Effector memory CD8-positive, alpha-beta T cell (primary cell): Measurements from ENCODE around the gene SNAP47.
A peak's percentile ranks its signal among the peaks of the same experiment; 100 is the strongest.

Experiments used
- ATAC-seq: fragments of 150-1000 bp; cut with Tn5 transposase; replicated peaks from 2 replicates; pipeline ENCODE4 v1.10.0; 2021; ENCODE audit warnings: mild to moderate bottlenecking, moderate library complexity
- DNase-seq, 3 experiments: peaks; one replicate each; pipeline ENCODE4 v3.0.0; 2021
- H3K27ac Mint-ChIP-seq, 2 donors: one replicate each; pipeline ENCODE4 v1.8.0; 2022; ENCODE audit warnings: mild to moderate bottlenecking in 2 of 2, mixed read lengths in 2 of 2, moderate library complexity in 2 of 2
- H3K27me3 Mint-ChIP-seq, 2 donors: one replicate each; pipeline ENCODE4 v1.8.0; 2022; ENCODE audit warnings: mixed read lengths in 2 of 2
- H3K36me3 Mint-ChIP-seq: one replicate; pipeline ENCODE4 v1.8.0; 2022; ENCODE audit warnings: mild to moderate bottlenecking, moderate library complexity, mixed read lengths; ENCODE audit not compliant: insufficient read depth
- H3K4me1 Mint-ChIP-seq, 2 donors: one replicate each; pipeline ENCODE4 v1.8.0; 2022; ENCODE audit warnings: low read depth in 2 of 2, mixed read lengths in 2 of 2
- H3K4me3 Mint-ChIP-seq, 2 donors: one replicate each; pipeline ENCODE4 v1.8.0; 2022; ENCODE audit warnings: mild to moderate bottlenecking in 2 of 2, mixed read lengths in 2 of 2, moderate library complexity in 2 of 2
- H3K9me3 Mint-ChIP-seq, 2 donors: one replicate each; pipeline ENCODE4 v1.8.0; 2022; ENCODE audit warnings: mixed read lengths in 2 of 2

SNAP47 gene

GRCh38 chr1:227735539-227736285 lies 477 bp downstream of the SNAP47 start:
- Mint-ChIP-seq H3K9me3 (no peaks in the 10 kb centered on the region), H3K4me3 (peak overlapping the region; percentile 93 to 96), H3K27me3 (no peaks in the 10 kb centered on the region), H3K36me3 (peaks cover 31% of the 10 kb centered on the region), H3K27ac (peak overlapping the region; percentile 96 to 97), H3K4me1 (peaks cover 41 to 57% of the 10 kb centered on the region in 2 donors)
- no peak for ATAC-seq
- no peak for DNase-seq

GRCh38 chr1:227736814-227737432 lies 1.7 kb downstream of the SNAP47 start:
- Mint-ChIP-seq H3K4me3 (peak overlapping the region; percentile 93 to 96), H3K27me3 (no peaks in the 10 kb centered on the region), H3K27ac (peak overlapping the region; percentile 67 to 96), H3K4me1 (peaks cover 49 to 66% of the 10 kb centered on the region in 2 donors), H3K9me3 (no peaks in the 10 kb centered on the region), H3K36me3 (peaks cover 31% of the 10 kb centered on the region)
- DNase-seq: no peak
- ATAC-seq: no peak

- H3K9me3 Mint-ChIP-seq: no peaks in the 10 kb centered on the region
- peak overlapping the region in 1 of 2 donors; percentile 60 for H3K4me3 Mint-ChIP-seq
- DNase-seq: no peak
- H3K27ac Mint-ChIP-seq: peak overlapping the region in 1 of 2 donors; percentile 77
- H3K36me3 Mint-ChIP-seq: peaks cover 19% of the 10 kb centered on the region
- H3K27me3 Mint-ChIP-seq: no peaks in the 10 kb centered on the region
- no peak for ATAC-seq
- H3K4me1 Mint-ChIP-seq: peaks cover 53 to 64% of the 10 kb centered on the region in 2 donors
These were observed 3.6 kb downstream of the SNAP47 start for GRCh38 chr1:227738820-227739219.

- Mint-ChIP-seq H3K27me3 (no peaks in the 10 kb centered on the region), H3K9me3 (no peaks in the 10 kb centered on the region), H3K36me3 (peaks cover 14% of the 10 kb centered on the region), H3K4me1 (peaks cover 52 to 57% of the 10 kb centered on the region in 2 donors), H3K4me3 (peak overlapping the region; percentile 60 to 62), H3K27ac (peak overlapping the region; percentile 33 to 77)
- DNase-seq (no peak), ATAC-seq (no peak)
These were observed 4.4 kb downstream of the SNAP47 start for GRCh38 chr1:227739636-227740035.

- no peak for DNase-seq
- Mint-ChIP-seq H3K9me3 (no peaks in the 10 kb centered on the region), H3K36me3 (peaks cover 9% of the 10 kb centered on the region), H3K4me1 (peaks cover 53 to 57% of the 10 kb centered on the region in 2 donors), H3K4me3 (peak overlapping the region; percentile 60 to 62), H3K27me3 (no peaks in the 10 kb centered on the region), H3K27ac (peak overlapping the region in 1 of 2 donors; percentile 77)
- ATAC-seq: no peak
These were observed 5.2 kb downstream of the SNAP47 start for GRCh38 chr1:227740401-227740960.

- Mint-ChIP-seq H3K27ac (peak overlapping the region in 1 of 2 donors; percentile 77), H3K4me3 (no peak overlapping the region), H3K9me3 (no peaks in the 10 kb centered on the region), H3K4me1 (peaks cover 49 to 50% of the 10 kb centered on the region in 2 donors), H3K27me3 (no peaks in the 10 kb centered on the region), H3K36me3 (peaks cover under 1% of the 10 kb centered on the region)
- DNase-seq (no peak), ATAC-seq (no peak)
These were observed 6.1 kb downstream of the SNAP47 start for GRCh38 chr1:227741166-227741870.

GRCh38 chr1:227742738-227743715 lies 7.8 kb downstream of the SNAP47 start:
- Mint-ChIP-seq H3K4me3 (no peak overlapping the region), H3K4me1 (peaks cover 39 to 45% of the 10 kb centered on the region in 2 donors), H3K36me3 (no peaks in the 10 kb centered on the region), H3K9me3 (no peaks in the 10 kb centered on the region), H3K27ac (peak overlapping the region in 1 of 2 donors; percentile 75), H3K27me3 (no peaks in the 10 kb centered on the region)
- no peak for ATAC-seq
- DNase-seq: no peak

- DNase-seq (no peak), ATAC-seq (no peak)
- H3K27ac Mint-ChIP-seq: no peak overlapping the region
- H3K27me3 Mint-ChIP-seq: no peaks in the 10 kb centered on the region
- no peak overlapping the region for H3K4me3 Mint-ChIP-seq
- H3K4me1 Mint-ChIP-seq: peaks cover 36 to 54% of the 10 kb centered on the region in 2 donors
- H3K9me3 Mint-ChIP-seq: no peaks in the 10 kb centered on the region
- peaks cover 10% of the 10 kb centered on the region for H3K36me3 Mint-ChIP-seq
These were observed 9.4 kb downstream of the SNAP47 start for GRCh38 chr1:227744668-227745067.

GRCh38 chr1:227745568-227746265 lies 10.5 kb downstream of the SNAP47 start:
- DNase-seq (no peak), ATAC-seq (no peak)
- H3K36me3 Mint-ChIP-seq: peaks cover 10% of the 10 kb centered on the region
- H3K9me3 Mint-ChIP-seq: no peaks in the 10 kb centered on the region
- H3K27ac Mint-ChIP-seq: no peak overlapping the region
- H3K27me3 Mint-ChIP-seq: no peaks in the 10 kb centered on the region
- H3K4me3 Mint-ChIP-seq: no peak overlapping the region
- H3K4me1 Mint-ChIP-seq: peaks cover 26 to 43% of the 10 kb centered on the region in 2 donors

GRCh38 chr1:227746676-227747075 lies 11.4 kb downstream of the SNAP47 start:
- no peak for ATAC-seq
- peaks cover 18 to 37% of the 10 kb centered on the region in 2 donors for H3K4me1 Mint-ChIP-seq
- DNase-seq: no peak
- peak overlapping the region in 1 of 2 donors; percentile 69 for H3K27ac Mint-ChIP-seq
- no peak overlapping the region for H3K4me3 Mint-ChIP-seq
- no peaks in the 10 kb centered on the region for H3K9me3 Mint-ChIP-seq
- peaks cover 17% of the 10 kb centered on the region for H3K36me3 Mint-ChIP-seq
- no peaks in the 10 kb centered on the region for H3K27me3 Mint-ChIP-seq

- Mint-ChIP-seq H3K9me3 (no peaks in the 10 kb centered on the region), H3K27ac (no peak overlapping the region), H3K4me3 (no peak overlapping the region), H3K27me3 (no peaks in the 10 kb centered on the region), H3K36me3 (peaks cover 20% of the 10 kb centered on the region), H3K4me1 (peaks cover 18 to 38% of the 10 kb centered on the region in 2 donors)
- DNase-seq: no peak
- no peak for ATAC-seq
These were observed 12.1 kb downstream of the SNAP47 start for GRCh38 chr1:227747382-227747781.

GRCh38 chr1:227747948-227748495 lies 12.8 kb downstream of the SNAP47 start:
- H3K4me1 Mint-ChIP-seq: peaks cover 14 to 37% of the 10 kb centered on the region in 2 donors
- no peak for ATAC-seq
- peaks cover 20% of the 10 kb centered on the region for H3K36me3 Mint-ChIP-seq

More at GRCh38 chr1:227747948-227748495, 12.8 kb downstream of the SNAP47 start:
- no peaks in the 10 kb centered on the region for H3K27me3 Mint-ChIP-seq
- H3K27ac Mint-ChIP-seq: peak overlapping the region; percentile 55 to 86
- no peak overlapping the region for H3K4me3 Mint-ChIP-seq
- H3K9me3 Mint-ChIP-seq: no peaks in the 10 kb centered on the region
- no peak for DNase-seq
